ENCODE data around the gene MAOB.

MAOB gene

GRCh38 chrX:43813898-43814297, 68.4 kb downstream of the MAOB start:
- H3K27ac ChIP-seq: no peak overlapping the region
- TF ChIP-seq CTCF (IDR thresholded peaks at IDR 0.05): no peak
- TF ChIP-seq ZFX (IDR thresholded peaks at IDR 0.05; ENCODE audit: borderline replicate concordance): no peak

GRCh38 chrX:43813319-43813718, 68.9 kb downstream of the MAOB start:
- no peak for TF ChIP-seq ZFX (IDR thresholded peaks at IDR 0.05; ENCODE audit: borderline replicate concordance)
- TF ChIP-seq CTCF (IDR thresholded peaks at IDR 0.05): no peak

GRCh38 chrX:43809463-43809862, 72.8 kb downstream of the MAOB start:
- TF ChIP-seq ZFX (IDR thresholded peaks at IDR 0.05; ENCODE audit: borderline replicate concordance): no peak
- no peak for TF ChIP-seq CTCF (IDR thresholded peaks at IDR 0.05)
- no peak overlapping the region for H3K27ac ChIP-seq

More at GRCh38 chrX:43813319-43813718, 68.9 kb downstream of the MAOB start:
- H3K27ac ChIP-seq: no peak overlapping the region

GRCh38 chrX:43808231-43808630, 74.0 kb downstream of the MAOB start:
- no peak overlapping the region for H3K27ac ChIP-seq
- TF ChIP-seq ZFX (IDR thresholded peaks at IDR 0.05; ENCODE audit: borderline replicate concordance) (no peak), CTCF (IDR thresholded peaks at IDR 0.05) (no peak)

GRCh38 chrX:43805579-43805978, 76.7 kb downstream of the MAOB start:
- H3K27ac ChIP-seq: peak overlapping the region; percentile 31
- TF ChIP-seq ZFX (IDR thresholded peaks at IDR 0.05; ENCODE audit: borderline replicate concordance): no peak

- TF ChIP-seq ZFX (IDR thresholded peaks at IDR 0.05; ENCODE audit: borderline replicate concordance) (no peak), CTCF (IDR thresholded peaks at IDR 0.05) (no peak)
- H3K27ac ChIP-seq: no peak overlapping the region
These were observed 78.2 kb downstream of the MAOB start for GRCh38 chrX:43804021-43804420.

- no peak overlapping the region for H3K27ac ChIP-seq
- TF ChIP-seq ZFX (IDR thresholded peaks at IDR 0.05; ENCODE audit: borderline replicate concordance) (no peak), CTCF (IDR thresholded peaks at IDR 0.05) (no peak)
These were observed 96.2 kb downstream of the MAOB start for GRCh38 chrX:43785930-43786591.

GRCh38 chrX:43758044-43758443, 124.2 kb downstream of the MAOB start:
- no peak for TF ChIP-seq CTCF (IDR thresholded peaks at IDR 0.05)
- no peak for TF ChIP-seq ZFX (IDR thresholded peaks at IDR 0.05; ENCODE audit: borderline replicate concordance)
- H3K27ac ChIP-seq: no peak overlapping the region
